ENCODE measurements around the gene PLXNB1. TPM values are rescaled to one million over a fixed set of nuclear protein-coding genes. Genes with fewer than 3 reads are reported as not detected.

PLXNB1 gene
- total and polyA plus RNA-seq, 2 of the 13 experiments (the other 11 are each of a cell fraction or from before 2014, with no cell fraction given): 86.0 to 143 TPM

DNA sequence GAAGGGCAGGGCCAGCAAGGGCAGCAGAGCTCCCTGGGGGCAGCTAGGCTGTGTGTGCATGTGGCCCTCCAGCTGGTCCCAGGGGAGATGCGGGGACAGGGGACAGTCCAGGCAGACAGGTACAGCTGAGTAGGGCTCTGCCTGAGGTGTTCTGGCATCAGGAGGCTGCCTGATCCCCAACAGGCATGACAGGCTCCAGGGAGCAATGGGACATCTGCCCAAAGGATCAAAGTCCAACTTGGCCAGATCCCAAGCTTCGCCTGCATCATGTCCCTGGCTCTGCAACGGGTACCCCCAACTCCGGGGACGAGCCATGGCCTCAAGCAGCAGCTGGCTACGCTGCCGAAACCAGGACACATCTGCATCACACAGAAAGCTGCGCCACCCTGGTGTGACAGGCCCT is 38.4 kb upstream of the PLXNB1 start (continued):
- TF ChIP-seq HDAC6 (IDR thresholded peaks at IDR 0.05; ENCODE audit: low read depth, low read length) (no peak), ZNF629 (CRISPR knock-in tag; conservative IDR thresholded peaks at IDR 0.05) (0 out of 2 replicates have a peak, but pooled peaks have one; percentile 15), NBN (conservative IDR thresholded peaks at IDR 0.05) (no peak)

DNA sequence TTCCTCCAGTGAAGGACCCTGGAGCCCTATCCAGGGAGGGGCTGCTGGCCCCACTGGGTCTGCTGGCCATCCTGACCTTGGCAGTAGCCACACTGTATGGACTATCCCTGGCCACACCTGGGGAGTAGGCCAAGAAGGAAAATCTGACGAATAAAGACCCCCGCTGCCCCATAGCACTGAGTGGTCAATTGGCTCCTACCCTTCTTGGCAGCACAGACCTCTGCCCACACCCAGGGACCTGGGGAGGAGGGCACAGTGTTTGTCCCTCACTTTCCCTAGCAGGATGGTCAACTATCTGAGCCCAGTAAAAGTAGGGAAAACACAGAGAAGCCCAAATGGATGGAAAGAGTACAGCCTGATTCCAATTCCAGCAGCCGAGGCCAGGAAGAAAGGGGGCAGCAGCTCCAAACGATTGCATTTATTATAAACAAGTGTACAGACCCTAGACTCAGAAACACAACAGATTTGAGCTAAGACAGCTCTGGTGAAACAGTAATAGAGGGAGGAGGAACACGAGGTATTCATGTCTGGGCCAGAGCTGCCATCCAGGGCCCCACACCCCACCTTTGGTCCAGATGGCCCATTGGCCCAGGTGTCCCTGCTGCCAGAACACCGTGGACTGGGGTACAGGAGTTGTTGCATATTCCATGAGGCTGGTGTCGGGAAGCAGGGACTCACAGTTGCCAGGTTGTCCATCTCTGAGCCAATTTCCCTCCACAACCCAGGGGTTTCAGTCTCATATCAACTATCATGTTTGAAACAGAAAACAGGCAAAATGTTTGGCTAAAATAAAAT is 37.8 kb upstream of the PLXNB1 start:
- no peaks in the 10 kb centered on the region; a peak in 1 of 5 replicates for H3K27me3 ChIP-seq (ENCODE audit: control insufficient read depth in 1 of 2, insufficient read depth in 2 of 2, low read length in 2 of 2)
- no peak overlapping the region for H2AFZ ChIP-seq (ENCODE audit: low read length)
- no peaks in the 10 kb centered on the region for H4K20me1 ChIP-seq (ENCODE audit: insufficient read depth, low read length)
- DNase-seq (ENCODE audit: low spot score): no peak
- intact Hi-C loops (cut with micrococcal nuclease; ENCODE audit: unreplicated experiment): no loop called here
- no peak overlapping the region for H3K4me2 ChIP-seq (ENCODE audit: low read depth, low read length)
- ChIA-PET POLR2A (interaction anchor here (1.3 to 2.1 kb wide), 2 partner anchors 21 to 28 kb away, joined by 3 to 7 read pairs; partner anchors contain the start of genes ATRIP, CCDC51 and TMA7), CTCF (ENCODE audit: low intra/inter-chr PET ratio, low total read pairs) (no interaction called here)
- H3K27ac ChIP-seq (ENCODE audit: extremely low read length, insufficient read depth, low read length): peak overlapping the region; percentile 27
- in situ Hi-C loops (cut with HindIII; ENCODE audit: extremely low pct_ligation_motif_present, low pct_unique_long_range_greater_than_20kb): loop anchor here (5.0 kb wide), 2 partner anchors 35 to 90 kb away; partner anchors contain the start of genes PFKFB4 and SHISA5
- peaks cover 1% of the 10 kb centered on the region for H3K79me2 ChIP-seq (ENCODE audit: insufficient read depth, low read length)
- no peaks in the 10 kb centered on the region for H3K9me3 ChIP-seq (ENCODE audit: low read length)
- 91% methylated on average over 7 of the region's 7 CpGs for WGBS (ENCODE audit: low lambda C conversion rate)
- peaks cover 3 to 10% of the 10 kb centered on the region in 2 experiments; a peak in 3 of 5 replicates for H3K36me3 ChIP-seq (replicated peaks in 1 of 2; ENCODE audit: control insufficient read depth in 1 of 2, insufficient read depth in 2 of 2, low read length in 2 of 2)
- no peak overlapping the region for H3K4me3 ChIP-seq (replicated peaks in 1 of 3; ENCODE audit: insufficient read depth in 1 of 3, low read depth in 2 of 3, low read length in 3 of 3)
- no peak for FAIRE-seq
- peaks cover 58% of the 10 kb centered on the region for H3K4me1 ChIP-seq (ENCODE audit: insufficient read depth, low read length)
- TF ChIP-seq, protein P1, sequence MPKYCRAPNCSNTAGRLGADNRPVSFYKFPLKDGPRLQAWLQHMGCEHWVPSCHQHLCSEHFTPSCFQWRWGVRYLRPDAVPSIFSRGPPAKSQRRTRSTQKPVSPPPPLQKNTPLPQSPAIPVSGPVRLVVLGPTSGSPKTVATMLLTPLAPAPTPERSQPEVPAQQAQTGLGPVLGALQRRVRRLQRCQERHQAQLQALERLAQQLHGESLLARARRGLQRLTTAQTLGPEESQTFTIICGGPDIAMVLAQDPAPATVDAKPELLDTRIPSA (CRISPR knock-in tag; IDR thresholded peaks at IDR 0.05; ENCODE audit: borderline replicate concordance): no peak
- TF ChIP-seq, protein P2, sequence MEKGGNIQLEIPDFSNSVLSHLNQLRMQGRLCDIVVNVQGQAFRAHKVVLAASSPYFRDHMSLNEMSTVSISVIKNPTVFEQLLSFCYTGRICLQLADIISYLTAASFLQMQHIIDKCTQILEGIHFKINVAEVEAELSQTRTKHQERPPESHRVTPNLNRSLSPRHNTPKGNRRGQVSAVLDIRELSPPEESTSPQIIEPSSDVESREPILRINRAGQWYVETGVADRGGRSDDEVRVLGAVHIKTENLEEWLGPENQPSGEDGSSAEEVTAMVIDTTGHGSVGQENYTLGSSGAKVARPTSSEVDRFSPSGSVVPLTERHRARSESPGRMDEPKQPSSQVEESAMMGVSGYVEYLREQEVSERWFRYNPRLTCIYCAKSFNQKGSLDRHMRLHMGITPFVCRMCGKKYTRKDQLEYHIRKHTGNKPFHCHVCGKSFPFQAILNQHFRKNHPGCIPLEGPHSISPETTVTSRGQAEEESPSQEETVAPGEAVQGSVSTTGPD (CRISPR knock-in tag; IDR thresholded peaks at IDR 0.05): no peak
- TF ChIP-seq ZBTB20 (CRISPR knock-in tag; IDR thresholded peaks at IDR 0.05; ENCODE audit: borderline replicate concordance, low read depth): no peak
- TF ChIP-seq ZNF883 (CRISPR knock-in tag; IDR thresholded peaks at IDR 0.05; ENCODE audit: not compliant biosample characterization): no peak
- no peak for TF ChIP-seq NCOA1 (CRISPR knock-in tag; IDR thresholded peaks at IDR 0.05)
- no peak overlapping the region for H3K9ac ChIP-seq (ENCODE audit: insufficient read depth, low read depth, low read length)
- BruUV-seq (replicated peaks): no TSS peak
- ATAC-seq: no peak

Data from HepG2 (cell line).